ENCODE data around the gene HHEX. TPM values are rescaled to one million over a fixed set of nuclear protein-coding genes. Genes with fewer than 3 reads are reported as not detected.

HHEX gene
- total RNA-seq, 1 experiment from 2014 or later: 2.2 TPM

DNA sequence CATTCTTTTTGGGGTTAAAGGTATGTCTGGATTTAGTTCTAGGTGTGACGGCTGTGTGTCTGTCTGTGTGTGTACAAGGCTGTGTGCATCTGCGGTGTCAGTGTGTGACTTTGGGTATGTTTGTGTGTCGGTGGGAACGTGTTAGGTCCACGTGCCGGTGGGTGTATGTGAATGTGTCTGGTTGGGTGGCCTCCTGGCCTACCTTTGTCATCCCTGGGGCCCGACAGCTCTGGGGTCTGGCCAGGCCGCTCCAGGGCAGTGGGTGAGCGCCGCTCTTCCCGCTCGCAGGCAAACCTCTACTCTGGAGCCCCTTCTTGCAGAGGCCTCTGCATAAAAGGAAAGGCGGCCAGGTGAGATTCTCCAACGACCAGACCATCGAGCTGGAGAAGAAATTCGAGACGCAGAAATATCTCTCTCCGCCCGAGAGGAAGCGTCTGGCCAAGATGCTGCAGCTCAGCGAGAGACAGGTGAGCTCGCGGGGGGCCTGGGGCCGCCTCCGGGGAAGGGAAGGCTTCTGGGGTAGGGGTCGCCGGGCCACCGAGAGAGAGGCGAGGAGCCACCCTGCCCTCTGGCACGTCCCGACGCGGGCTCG, 2.4 kb downstream of the HHEX start:
- ChIA-PET POLR2A (ENCODE audit: unreplicated experiment) (no interaction called here), CTCF (no interaction called here)

DNA sequence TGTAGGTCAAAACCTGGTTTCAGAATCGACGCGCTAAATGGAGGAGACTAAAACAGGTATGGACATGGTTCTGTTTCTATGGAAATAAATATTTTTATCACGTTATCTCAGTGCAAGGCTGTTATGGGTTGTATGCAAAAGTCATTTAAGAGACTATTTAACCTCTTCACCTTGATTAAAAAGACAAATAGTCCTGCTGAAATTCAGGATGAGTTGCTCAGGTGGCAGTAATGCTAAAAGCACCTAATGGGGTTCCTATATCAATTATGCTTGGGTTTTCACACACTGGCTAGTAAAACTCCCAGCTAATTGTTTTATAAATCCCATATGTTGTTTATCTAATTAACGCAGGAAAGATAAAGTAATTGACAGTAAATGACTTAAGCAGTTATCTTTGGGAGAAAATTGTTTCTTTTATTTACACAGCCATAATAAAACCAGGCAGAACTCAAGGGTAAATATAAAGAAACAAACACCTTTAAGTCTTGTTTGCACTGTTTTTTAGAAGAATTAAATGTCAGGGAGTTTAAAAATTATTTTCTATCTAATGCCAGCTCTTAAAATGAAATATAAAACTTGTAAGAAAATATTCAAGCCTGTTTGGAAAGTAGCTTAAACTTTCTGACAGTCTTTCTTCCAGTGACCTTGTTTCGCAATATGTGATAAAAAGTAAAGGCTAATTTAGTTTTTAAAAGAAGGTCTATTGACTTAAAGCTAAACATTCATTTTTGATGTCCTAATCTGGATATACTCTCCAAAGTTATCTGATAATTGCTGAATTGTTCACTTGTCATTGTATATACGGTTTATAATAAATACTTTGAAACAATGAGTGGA, 3.2 kb downstream of the HHEX start:
- intact Hi-C loops (cut with micrococcal nuclease): loop anchor here (10.0 kb wide), 1 partner anchor 182 kb away; no protein-coding TSS in a partner anchor
- Histone ChIP-seq H3K36me3 (ENCODE audit: low read depth, low read length) (no peaks in the 10 kb centered on the region; the same call in 1 of the 2 replicates), H3F3A (ENCODE audit: low read length, unreplicated experiment) (no peaks in the 10 kb centered on the region), H3K9me3 (ENCODE audit: low read length) (no peaks in the 10 kb centered on the region), H3K9me2 (replicated peaks; ENCODE audit: low read length) (no peaks in the 10 kb centered on the region), H3K4me3 (ENCODE audit: low read length) (no peak overlapping the region), H3K79me2 (ENCODE audit: low read length) (peaks cover 14% of the 10 kb centered on the region), H3K9ac (ENCODE audit: low read length) (no peak overlapping the region), H4K20me1 (ENCODE audit: low read length) (no peaks in the 10 kb centered on the region), H2AFZ (ENCODE audit: low read length) (no peak overlapping the region), H3K27ac (ENCODE audit: low read length) (no peak overlapping the region), H3K4me1 (ENCODE audit: insufficient read depth, low read length) (peaks cover 10% of the 10 kb centered on the region; the same call in 1 of the 2 replicates), H3K27me3 (ENCODE audit: low read length) (no peaks in the 10 kb centered on the region), H3K4me2 (ENCODE audit: low read length) (no peak overlapping the region)
- ChIA-PET POLR2A (ENCODE audit: unreplicated experiment) (no interaction called here), CTCF (no interaction called here)
- no peak for DNase-seq
- TF ChIP-seq, protein P1, sequence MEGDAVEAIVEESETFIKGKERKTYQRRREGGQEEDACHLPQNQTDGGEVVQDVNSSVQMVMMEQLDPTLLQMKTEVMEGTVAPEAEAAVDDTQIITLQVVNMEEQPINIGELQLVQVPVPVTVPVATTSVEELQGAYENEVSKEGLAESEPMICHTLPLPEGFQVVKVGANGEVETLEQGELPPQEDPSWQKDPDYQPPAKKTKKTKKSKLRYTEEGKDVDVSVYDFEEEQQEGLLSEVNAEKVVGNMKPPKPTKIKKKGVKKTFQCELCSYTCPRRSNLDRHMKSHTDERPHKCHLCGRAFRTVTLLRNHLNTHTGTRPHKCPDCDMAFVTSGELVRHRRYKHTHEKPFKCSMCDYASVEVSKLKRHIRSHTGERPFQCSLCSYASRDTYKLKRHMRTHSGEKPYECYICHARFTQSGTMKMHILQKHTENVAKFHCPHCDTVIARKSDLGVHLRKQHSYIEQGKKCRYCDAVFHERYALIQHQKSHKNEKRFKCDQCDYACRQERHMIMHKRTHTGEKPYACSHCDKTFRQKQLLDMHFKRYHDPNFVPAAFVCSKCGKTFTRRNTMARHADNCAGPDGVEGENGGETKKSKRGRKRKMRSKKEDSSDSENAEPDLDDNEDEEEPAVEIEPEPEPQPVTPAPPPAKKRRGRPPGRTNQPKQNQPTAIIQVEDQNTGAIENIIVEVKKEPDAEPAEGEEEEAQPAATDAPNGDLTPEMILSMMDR (conservative IDR thresholded peaks at IDR 0.05; ENCODE audit: low read depth, low read length): no peak
- TF ChIP-seq EZH2 (IDR thresholded peaks at IDR 0.05; ENCODE audit: low read length, unreplicated experiment) (no peak), EZH2phosphoT487 (IDR thresholded peaks at IDR 0.05; ENCODE audit: borderline replicate concordance, low read length) (no peak)
- no peak for ATAC-seq
- BruUV-seq (replicated peaks): no TSS peak

More for the DNA sequence above, 2.4 kb downstream of the HHEX start:
- Histone ChIP-seq H3K9me2 (replicated peaks; ENCODE audit: low read length) (no peaks in the 10 kb centered on the region), H3K4me1 (ENCODE audit: insufficient read depth, low read length) (peaks cover 10% of the 10 kb centered on the region; the same call in 1 of the 2 replicates), H3K27ac (ENCODE audit: low read length) (no peak overlapping the region), H3K9ac (ENCODE audit: low read length) (no peak overlapping the region), H2AFZ (ENCODE audit: low read length) (no peak overlapping the region), H3K4me3 (ENCODE audit: low read length) (no peak overlapping the region), H3K36me3 (ENCODE audit: low read depth, low read length) (no peaks in the 10 kb centered on the region; the same call in 1 of the 2 replicates), H3K27me3 (ENCODE audit: low read length) (no peaks in the 10 kb centered on the region), H3F3A (ENCODE audit: low read length, unreplicated experiment) (no peaks in the 10 kb centered on the region), H3K79me2 (ENCODE audit: low read length) (peaks cover 14% of the 10 kb centered on the region), H3K4me2 (ENCODE audit: low read length) (no peak overlapping the region), H3K9me3 (ENCODE audit: low read length) (no peaks in the 10 kb centered on the region), H4K20me1 (ENCODE audit: low read length) (no peaks in the 10 kb centered on the region)
- BruUV-seq (replicated peaks): no TSS peak
- no peak for DNase-seq
- TF ChIP-seq EZH2phosphoT487 (IDR thresholded peaks at IDR 0.05; ENCODE audit: borderline replicate concordance, low read length) (no peak), EZH2 (IDR thresholded peaks at IDR 0.05; ENCODE audit: low read length, unreplicated experiment) (no peak)
- TF ChIP-seq, protein P1 (conservative IDR thresholded peaks at IDR 0.05; ENCODE audit: low read depth, low read length): no peak
- ATAC-seq: no peak
- intact Hi-C loops (cut with micrococcal nuclease): loop anchor here (10.0 kb wide), 1 partner anchor 183 kb away; no protein-coding TSS in a partner anchor

Measured in PC-3 (cell line).